NCI-H774 (cell line): ENCODE results near the gene NSD1.
"Not testable (repeated sequence)": the region's sequence is repeated elsewhere in the genome, so short reads cannot be mapped to it uniquely, and the experiment has no call there.

Experiments used
- DNase-seq: peaks from one replicate; lab custom pipeline; 2025; lab: John Stamatoyannopoulos, UW

NSD1 gene

GRCh38 chr5:177328545-177329231, 195.1 kb downstream of the NSD1 start:
- DNase-seq: no peak

DNA sequence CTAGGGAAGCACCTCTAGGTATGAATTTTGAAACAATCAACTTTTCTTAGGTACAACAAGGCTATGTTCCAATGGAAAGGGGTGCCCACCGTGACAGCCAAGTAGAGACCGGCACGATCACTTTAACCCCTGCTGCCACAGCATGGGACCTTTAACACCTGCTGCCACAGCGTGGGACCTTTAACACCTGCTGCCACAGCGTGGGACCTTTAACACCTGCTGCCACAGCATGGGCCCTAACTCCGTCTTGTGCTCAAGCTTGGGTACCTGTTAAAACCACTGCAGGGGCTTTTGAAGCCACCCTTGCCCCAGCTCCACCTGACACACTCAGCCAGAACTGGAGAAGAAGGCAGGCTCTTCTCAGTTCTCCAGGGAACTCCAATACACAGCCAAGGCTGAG, 196.3 kb downstream of the NSD1 start:
- no peak for DNase-seq

DNA sequence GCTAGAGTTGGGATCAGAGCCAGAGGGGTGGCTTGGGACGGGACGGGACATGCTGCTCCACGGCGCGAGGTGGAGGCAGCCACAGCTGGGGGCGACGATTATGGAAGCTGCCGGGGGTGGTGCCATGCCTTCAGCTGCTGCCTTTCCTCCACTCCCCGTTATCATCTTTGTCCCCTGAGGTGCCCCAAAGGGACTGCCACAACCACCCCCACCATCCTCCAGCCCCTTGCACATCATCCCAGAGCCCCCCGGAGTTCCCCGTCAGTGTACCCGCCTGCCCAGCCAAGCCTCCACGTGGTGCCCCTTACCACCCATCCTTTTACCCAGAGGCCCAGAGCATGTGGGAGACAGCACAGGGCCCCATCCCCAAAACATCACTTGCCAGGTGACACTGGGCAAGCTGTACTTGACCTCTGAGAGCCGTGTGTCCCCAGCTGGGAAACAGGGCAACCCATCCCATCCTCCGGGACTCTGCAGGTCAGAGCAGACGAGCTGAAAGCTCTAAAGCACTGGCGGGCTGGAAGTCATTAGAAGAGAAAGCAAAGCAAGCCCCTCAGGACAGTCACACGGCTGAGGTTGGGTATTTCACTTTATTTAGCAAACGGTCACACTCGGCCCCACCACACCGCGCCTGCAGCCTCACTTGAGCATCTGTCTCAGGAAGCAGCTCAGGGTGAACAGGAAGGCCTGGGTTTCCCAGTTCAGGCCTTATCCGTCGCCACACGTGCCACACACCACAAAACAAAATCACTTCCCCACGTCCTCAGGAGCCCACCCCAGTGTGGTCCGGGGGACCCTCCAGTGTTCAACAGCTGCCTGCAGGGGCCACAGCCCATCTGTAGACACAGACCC, 197.6 kb downstream of the NSD1 start:
- DNase-seq: no peak

- no peak for DNase-seq
Measured at GRCh38 chr5:177332031-177332895, 198.7 kb downstream of the NSD1 start.

GRCh38 chr5:177332896-177333260, 199.3 kb downstream of the NSD1 start:
- DNase-seq: no peak

GRCh38 chr5:177333420-177334154, 200.0 kb downstream of the NSD1 start:
- no peak for DNase-seq

DNA sequence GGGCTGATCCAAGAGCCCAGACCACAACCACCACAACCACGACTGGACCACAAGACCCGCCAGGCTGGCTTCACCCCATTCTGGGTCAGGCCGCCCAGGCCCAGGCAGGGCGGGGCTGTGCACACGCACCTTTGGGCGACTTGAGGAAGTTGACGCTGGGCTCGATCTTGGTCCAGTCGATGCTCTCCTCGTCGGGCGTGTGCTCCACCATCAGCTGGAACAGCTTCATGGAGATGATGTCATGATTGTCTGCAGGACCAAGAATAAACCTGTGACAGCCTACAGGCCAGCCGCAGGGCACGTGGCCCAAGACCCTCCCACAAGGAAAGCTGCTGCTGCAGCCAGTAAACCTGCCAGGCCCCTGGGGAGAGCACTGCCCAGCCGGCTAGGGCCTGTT, 200.6 kb downstream of the NSD1 start:
- no peak for DNase-seq

GRCh38 chr5:177334781-177335700, 201.5 kb downstream of the NSD1 start:
- no peak for DNase-seq

GRCh38 chr5:177335701-177336065, 202.1 kb downstream of the NSD1 start:
- DNase-seq: no peak

- no peak for DNase-seq
Measured at GRCh38 chr5:177336112-177336511, 202.5 kb downstream of the NSD1 start.

GRCh38 chr5:177336603-177337494, 203.3 kb downstream of the NSD1 start:
- no peak for DNase-seq

DNA sequence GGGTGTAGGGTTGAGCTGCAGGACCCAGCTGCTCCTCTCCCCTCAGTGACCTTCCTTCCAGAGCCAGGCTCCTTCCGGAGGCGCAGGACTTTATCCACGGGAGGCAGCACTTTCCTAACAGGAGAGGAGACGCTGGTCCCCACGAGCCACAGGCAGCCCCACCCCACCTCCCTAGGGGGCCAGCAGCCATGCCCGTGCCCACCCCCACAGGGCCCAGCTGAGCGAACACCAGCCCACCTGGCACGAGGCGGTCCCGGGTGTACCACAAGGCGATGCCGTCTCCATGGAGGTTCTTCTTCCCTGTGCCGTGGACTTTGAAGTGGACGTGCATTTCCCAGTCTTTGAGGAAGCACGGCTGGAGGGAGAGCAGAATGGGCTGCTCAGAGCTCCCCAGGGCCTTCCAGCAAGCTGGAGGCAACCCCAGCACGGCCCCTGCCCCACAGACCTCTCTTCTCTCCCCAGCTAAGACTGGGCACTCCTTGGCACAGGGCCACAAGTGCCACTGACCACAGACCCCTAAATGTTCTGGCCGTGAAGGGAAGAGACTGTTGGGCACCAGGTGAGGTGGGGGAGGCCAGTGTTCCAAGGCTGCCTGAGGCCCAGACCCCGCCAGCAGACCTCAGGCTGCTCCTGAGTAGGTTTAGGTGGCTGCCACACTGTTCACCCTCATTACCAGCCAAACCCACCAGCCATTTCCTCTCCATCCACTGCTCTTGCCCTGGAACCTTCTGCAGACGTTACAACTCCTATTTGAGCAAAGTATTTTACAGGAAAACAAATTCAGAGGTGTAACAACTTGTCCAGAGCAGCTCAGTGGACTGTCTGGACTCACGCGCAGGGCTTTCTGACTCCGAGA, 204.9 kb downstream of the NSD1 start:
- DNase-seq: no peak

GRCh38 chr5:177339107-177339638, 205.6 kb downstream of the NSD1 start:
- DNase-seq: no peak

DNA sequence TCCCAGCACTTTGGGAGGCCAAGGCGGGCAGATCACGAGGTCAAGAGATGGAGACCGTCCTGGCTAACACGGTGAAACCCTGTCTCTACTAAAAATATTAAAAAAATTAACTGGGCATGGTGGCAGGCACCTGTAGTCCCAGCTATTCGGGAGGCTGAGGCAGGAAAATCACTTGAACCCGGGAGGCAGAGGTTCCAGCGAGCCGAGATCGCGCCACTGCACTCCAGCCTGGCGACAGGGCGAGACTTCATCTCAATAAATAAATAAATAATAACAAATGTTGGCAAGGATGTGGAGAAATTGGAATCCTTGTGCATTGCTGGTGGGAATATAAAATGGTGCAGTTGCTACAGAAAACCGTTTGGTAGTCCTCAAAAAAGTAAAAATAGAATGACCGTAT, 209.4 kb downstream of the NSD1 start:
- not testable (repeated sequence) for DNase-seq

GRCh38 chr5:177343777-177344176, 210.2 kb downstream of the NSD1 start:
- DNase-seq: no peak

DNA sequence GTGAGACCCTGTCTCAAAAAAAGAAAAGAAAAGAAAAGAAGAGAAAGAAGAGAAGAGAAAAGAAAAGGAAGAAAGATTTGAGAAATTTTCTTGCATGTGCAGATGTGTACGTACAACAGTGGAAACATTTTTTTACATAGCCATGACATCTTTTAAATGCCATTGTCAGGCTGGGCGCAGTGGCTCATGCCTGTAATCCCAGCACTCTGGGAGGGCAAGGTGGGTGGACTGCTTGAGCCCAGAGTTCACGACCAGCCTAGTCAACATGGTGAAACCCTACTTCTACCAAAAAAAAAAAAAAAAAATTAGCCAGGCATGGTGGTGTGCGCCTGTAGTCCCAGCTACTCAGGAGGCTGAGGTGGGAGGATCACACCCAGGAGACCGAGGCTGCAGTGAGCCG, 211.3 kb downstream of the NSD1 start:
- DNase-seq: no peak

DNA sequence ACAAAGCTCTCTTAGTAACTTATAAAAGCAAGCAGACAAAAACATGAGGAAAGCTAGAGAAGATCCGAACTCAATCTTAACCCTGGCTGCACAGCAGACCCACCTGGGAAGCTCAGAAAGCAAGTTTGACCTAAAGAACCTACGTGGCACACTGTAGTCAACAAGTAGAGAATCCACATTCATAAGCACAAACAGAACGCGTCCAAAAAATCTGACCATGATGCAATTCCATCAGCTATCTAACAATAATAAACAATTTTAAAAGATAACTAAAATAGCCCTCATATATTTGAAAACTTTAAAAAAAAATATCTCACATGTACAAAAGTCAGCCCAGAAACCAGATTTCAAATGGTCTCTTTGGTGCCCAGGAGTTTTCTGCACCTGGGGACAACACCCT, 213.2 kb downstream of the NSD1 start:
- DNase-seq: no peak

GRCh38 chr5:177347699-177348098, 214.1 kb downstream of the NSD1 start:
- DNase-seq: no peak

GRCh38 chr5:177349362-177349647, 215.7 kb downstream of the NSD1 start:
- no peak for DNase-seq
